Activated T-cell treated with anti-CD3 and anti-CD28 coated beads, Interleukin-2, amount 50 U/mL, for 1 hour (primary cell): ENCODE data around the gene TNFRSF6B.
"Not testable (repeated sequence)": the region's sequence is repeated elsewhere in the genome, so short reads cannot be mapped to it uniquely, and the experiment has no call there.

ENCODE experiments used
- DNase-seq: peaks from one replicate; pipeline ENCODE4 v3.0.0-alpha.2; 2020

TNFRSF6B gene

DNA sequence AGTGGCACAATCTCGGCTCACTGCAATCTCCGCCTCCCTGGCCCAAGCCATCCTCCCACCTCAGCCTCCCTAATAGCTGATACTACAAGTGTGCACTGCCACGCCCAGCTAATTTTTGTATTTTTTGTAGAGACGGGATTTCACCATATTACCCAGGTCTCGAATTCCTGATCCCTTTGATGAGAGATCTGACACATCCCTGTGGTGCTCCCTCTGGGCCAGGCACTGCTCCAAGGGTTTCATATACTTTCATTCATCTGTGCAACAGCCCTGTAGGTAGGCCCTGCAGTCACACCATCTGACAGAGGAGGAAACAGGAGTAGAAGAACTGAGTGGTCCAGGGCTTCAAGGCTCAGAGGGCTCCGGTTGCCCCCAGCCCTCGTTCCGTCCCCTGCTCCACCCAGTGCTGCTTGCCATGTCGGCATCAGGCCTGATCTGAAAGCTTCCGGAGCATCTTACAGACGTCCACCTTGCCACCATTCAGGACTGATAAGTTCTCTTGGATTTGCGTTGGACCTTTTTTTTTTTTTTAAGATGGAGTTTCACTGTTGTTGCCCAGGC is 14.7 kb downstream of the TNFRSF6B start:
- DNase-seq = no peak

- no peak for DNase-seq
These were observed 15.7 kb downstream of the TNFRSF6B start for GRCh38 chr20:63712191-63712590.

- no peak for DNase-seq
These were observed 18.4 kb downstream of the TNFRSF6B start for GRCh38 chr20:63714858-63715257.

DNA sequence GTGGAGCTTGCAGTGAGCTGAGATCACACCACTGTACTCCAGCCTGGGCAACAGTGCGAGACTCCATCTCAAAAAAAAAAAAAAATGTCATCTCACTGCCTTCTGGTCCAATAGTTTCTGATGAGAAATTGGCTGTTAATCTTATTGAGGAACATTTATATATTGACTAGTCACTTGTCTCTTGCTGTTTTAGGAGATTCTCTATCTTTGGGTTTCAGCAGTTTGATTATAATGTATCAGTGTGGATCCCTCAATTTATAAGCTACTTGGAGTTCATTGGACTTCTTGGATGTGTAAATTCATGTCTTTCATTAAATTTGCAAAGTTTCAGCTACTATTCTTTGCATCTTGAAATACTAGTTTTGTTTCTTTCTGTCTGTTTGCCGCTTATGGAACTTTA is 22.5 kb downstream of the TNFRSF6B start:
- DNase-seq = no peak

- DNase-seq = not testable (repeated sequence)
These were observed 26.6 kb downstream of the TNFRSF6B start for GRCh38 chr20:63722967-63723622.

DNA sequence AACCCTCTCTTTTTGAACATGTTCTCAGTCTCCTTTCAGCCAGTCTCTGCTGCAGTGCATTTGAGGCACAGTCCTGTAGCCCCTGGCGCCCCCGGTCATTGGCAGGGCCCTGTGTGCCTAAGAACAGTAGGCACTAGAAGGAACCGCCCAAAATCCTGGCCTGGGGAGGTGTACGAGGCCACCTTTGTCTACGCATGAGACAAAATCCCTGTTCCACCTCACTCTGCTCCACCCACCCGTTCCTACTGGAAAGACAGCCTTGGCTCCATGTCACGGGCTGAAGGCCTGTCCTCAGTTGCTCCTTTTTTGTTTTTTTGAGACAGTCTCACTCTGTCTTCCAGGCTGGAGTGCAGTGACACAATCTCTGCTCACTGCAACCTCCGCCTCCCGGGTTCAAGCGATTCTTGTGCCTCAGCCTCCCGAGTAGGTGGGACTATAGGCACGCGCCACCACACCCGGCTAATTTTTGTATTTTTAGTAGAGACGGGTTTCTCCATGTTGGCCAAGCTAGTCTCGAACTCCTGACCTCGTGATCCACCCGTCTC is 33.8 kb downstream of the TNFRSF6B start:
- DNase-seq = not testable (repeated sequence)

GRCh38 chr20:63731410-63731809 is 35.0 kb downstream of the TNFRSF6B start:
- no peak for DNase-seq

DNA sequence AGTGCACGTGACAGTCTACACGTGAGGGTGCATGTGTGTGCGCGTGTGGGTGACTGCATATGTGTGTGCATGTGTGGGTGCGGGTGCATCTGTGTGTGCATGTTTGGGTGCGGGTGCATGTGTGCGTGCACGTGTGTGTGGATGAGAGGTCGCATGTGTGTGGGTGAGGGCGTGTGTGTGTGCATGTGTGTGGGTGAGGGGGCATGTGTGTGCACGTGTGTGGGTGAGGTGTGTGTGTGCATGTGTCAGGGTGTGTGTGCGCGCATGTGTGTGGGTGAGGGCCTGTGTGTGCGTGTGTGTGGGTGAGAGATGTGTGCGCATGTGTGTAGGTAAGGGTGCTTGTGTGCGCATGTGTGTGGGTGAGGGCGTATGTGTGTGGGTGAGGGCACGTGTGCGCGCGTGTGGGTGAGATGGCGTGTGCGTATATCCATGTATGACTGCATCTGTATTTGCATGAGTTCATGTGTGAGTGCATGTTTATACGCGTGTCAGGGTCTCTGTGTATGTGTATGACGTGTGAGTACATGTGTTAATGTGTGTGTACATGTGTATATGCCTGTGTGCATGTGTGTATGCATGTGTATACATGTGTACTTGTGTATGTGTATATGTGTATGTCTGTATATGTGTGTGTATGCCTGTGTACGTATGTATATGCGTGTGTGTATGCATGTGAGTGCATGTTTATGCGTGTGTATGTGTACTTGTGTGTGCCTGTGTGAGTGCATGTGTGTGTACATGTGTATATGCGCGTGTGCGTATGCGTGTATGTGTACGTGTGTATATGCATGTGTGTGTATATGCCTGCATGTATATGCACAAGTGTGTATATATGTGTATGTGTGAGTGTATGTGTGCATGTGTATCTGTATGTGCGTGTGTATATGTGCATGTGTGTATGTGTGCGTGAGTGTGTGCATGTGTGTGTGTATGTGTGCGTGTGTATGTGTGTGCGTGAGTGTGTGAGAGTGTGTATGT is 36.0 kb downstream of the TNFRSF6B start:
- DNase-seq = no peak

GRCh38 chr20:63733117-63733516 is 36.7 kb downstream of the TNFRSF6B start:
- DNase-seq = no peak

DNA sequence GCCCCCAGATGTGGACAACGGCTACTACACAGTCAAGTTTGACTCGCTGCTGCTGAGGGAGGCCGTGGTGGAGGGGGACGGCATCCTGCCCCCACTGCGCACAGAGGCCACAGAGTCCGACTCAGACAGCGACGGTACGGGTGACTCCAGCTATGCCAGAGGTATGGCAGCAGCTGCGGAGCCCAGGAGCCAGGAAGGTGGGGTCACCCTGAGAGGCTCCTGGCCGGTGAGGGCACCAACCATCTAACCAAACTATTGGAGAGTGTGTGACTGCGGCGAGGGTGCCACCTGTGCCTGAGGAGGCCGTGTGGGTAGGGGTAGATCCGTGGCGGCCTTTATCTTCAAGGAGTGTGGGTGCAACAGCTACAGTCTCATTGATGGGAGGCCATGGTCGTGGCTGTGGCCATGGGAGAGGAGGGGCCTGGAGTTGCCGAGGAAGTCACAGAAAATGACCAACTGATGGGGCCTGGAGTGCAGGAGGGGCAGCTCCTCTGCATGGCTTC is 37.2 kb downstream of the TNFRSF6B start:
- no peak for DNase-seq

DNA sequence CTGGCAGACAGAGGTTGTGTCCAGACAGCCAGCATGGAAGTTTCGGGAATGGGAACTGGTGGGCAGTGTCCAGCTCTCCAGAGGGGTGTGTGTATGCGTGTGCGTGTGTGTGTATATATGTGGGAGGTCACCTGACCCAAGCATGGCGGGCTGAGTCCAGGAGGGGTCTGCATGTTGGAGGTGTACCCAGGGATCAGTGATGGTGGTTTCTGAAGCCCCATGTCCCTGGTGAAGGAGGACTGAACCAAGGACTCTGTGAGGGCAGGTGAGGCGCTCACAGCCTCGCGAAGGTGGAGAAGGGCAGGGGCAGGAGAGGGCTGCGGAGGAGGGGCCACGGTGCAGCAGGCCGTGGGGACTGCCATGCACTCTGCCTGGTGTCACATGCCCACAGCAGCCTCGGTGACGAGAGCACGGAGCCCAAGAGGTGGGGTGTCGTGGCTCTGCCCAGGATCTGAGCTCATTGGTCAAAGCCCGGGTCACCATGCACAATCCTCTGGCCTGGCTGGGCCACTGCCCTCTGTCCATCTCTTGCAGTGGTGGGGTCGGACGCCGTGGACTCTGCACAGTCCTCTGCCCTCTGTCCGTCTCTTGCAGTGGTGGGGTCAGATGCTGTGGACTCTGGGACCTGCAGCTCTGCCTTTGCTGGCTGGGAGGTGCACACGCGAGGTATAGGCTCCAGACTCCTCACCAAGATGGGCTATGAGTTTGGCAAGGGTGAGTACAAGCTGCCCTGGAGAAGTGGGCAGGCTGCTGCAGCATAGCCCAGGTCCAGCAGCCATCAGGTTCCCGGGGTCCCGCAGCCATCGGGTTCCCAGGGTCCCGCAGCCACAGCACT is 37.9 kb downstream of the TNFRSF6B start:
- DNase-seq = no peak

DNA sequence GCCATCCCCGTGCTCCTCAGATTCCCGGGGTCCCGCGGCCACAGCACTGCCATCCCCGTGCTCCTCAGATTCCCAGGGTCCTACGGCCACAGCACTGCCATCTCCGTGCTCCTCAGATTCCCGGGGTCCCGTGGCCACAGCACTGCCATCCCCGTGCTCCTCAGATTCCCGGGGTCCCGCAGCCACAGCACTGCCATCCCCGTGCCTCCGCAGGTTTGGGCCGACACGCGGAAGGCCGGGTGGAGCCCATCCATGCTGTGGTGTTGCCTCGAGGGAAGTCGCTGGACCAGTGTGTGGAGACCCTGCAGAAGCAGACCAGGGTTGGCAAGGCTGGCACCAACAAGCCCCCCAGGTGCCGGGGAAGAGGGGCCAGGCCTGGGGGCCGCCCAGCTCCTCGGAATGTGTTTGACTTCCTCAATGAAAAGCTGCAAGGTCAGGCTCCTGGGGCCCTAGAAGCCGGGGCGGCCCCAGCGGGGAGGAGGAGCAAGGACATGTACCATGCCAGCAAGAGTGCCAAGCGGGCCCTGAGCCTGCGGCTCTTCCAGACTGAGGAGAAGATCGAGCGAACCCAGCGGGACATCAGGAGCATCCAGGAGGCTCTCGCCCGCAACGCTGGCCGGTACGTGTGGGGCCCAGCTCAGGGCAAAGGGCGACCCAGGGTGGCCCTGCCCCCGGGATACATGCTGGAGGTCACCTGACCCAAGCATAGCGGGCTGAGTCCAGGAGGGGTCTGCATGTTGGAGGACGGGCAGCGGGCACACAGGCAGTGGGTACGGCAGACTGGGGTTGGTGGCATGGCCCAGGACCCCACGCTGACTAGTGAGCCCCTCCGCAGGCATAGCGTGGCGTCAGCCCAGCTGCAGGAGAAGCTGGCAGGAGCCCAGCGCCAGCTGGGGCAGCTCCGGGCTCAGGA is 38.8 kb downstream of the TNFRSF6B start:
- DNase-seq = no peak

GRCh38 chr20:63735859-63736718 is 39.6 kb downstream of the TNFRSF6B start, which contains the start of gene LIME1:
LIME1 (plus strand) TSS chr20:63736664; CDS start chr20:63737550, 886 bp downstream.
- peak; percentile 80 for DNase-seq

DNA sequence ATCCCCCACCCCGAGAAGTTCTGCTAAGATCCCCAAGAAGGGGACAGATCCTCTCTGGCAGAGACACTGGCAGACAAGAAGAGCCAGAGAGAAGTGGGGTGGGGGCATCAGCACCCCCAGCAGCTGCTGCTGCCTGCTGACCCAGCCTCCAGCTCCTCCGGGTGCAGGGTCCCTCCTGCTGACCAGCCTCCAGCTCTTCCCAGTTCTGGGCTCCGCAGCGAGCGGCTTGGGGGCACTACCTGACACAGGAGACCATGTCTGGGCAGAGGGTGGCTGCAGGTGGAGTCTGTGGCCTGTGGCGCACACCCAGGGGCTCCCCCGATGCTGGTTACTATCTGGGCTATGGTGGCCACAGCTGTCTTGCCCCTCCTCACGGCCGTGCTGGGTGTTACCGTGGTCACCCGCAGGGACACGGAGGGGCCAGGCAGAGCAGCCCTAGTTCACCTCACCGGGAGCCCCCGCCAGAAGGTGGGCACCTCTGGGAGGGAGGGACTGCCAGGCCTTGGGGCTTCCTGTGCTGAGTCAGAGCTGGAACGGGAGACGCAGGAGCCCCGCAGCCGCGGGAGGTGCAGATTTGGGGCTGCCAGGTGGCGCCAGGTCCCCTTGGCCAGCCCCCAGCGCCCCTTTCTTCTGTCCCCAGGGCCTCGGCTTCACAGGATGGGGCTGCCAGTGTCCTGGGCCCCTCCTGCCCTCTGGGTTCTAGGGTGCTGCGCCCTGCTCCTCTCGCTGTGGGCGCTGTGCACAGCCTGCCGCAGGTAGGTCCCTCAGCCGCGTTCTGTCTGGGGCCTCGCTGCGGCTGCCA is 40.6 kb downstream of the TNFRSF6B start:
- DNase-seq = peak; percentile 78

GRCh38 chr20:63737695-63737944 is 41.2 kb downstream of the TNFRSF6B start:
- no peak for DNase-seq

GRCh38 chr20:63737945-63738686 is 41.7 kb downstream of the TNFRSF6B start:
- DNase-seq = peak; percentile 57

- peak; percentile 54 for DNase-seq
These were observed 42.3 kb downstream of the TNFRSF6B start for GRCh38 chr20:63738687-63739129.
